ENCODE data around the gene ATOH8.

Gene ATOH8

GRCh38 chr2:85771486-85771885, 17.7 kb downstream of the ATOH8 start:
- TF ChIP-seq GATA3 (IDR thresholded peaks at IDR 0.05; ENCODE audit: low read depth, low read length) (no peak), GATA2 (IDR thresholded peaks at IDR 0.05; ENCODE audit: low read depth, low read length) (no peak)

GRCh38 chr2:85772019-85772745, 18.4 kb downstream of the ATOH8 start:
- peak; percentile 31; the same call in 1 of the 2 replicates for TF ChIP-seq GATA2 (IDR thresholded peaks at IDR 0.05; ENCODE audit: low read depth, low read length)
- TF ChIP-seq GATA3 (IDR thresholded peaks at IDR 0.05; ENCODE audit: low read depth, low read length) = no peak

GRCh38 chr2:85772841-85773491, 19.2 kb downstream of the ATOH8 start:
- TF ChIP-seq GATA3 (IDR thresholded peaks at IDR 0.05; ENCODE audit: low read depth, low read length) = no peak
- no peak for TF ChIP-seq GATA2 (IDR thresholded peaks at IDR 0.05; ENCODE audit: low read depth, low read length)

- TF ChIP-seq GATA3 (IDR thresholded peaks at IDR 0.05; ENCODE audit: low read depth, low read length) (no peak), GATA2 (IDR thresholded peaks at IDR 0.05; ENCODE audit: low read depth, low read length) (peak; percentile 73)
Measured at GRCh38 chr2:85773692-85774091, 19.9 kb downstream of the ATOH8 start.

GRCh38 chr2:85774126-85774978, 20.6 kb downstream of the ATOH8 start:
- TF ChIP-seq GATA2 (IDR thresholded peaks at IDR 0.05; ENCODE audit: low read depth, low read length) = no peak
- no peak for TF ChIP-seq GATA3 (IDR thresholded peaks at IDR 0.05; ENCODE audit: low read depth, low read length)

GRCh38 chr2:85775406-85776381, 21.9 kb downstream of the ATOH8 start:
- no peak for TF ChIP-seq GATA3 (IDR thresholded peaks at IDR 0.05; ENCODE audit: low read depth, low read length)
- TF ChIP-seq GATA2 (IDR thresholded peaks at IDR 0.05; ENCODE audit: low read depth, low read length) = no peak

GRCh38 chr2:85776672-85777071, 22.9 kb downstream of the ATOH8 start:
- TF ChIP-seq GATA3 (IDR thresholded peaks at IDR 0.05; ENCODE audit: low read depth, low read length) = no peak
- TF ChIP-seq GATA2 (IDR thresholded peaks at IDR 0.05; ENCODE audit: low read depth, low read length) = no peak

- TF ChIP-seq GATA3 (IDR thresholded peaks at IDR 0.05; ENCODE audit: low read depth, low read length) (no peak), GATA2 (IDR thresholded peaks at IDR 0.05; ENCODE audit: low read depth, low read length) (no peak)
Measured at GRCh38 chr2:85777441-85777861, 23.7 kb downstream of the ATOH8 start.

GRCh38 chr2:85778646-85779379, 25.0 kb downstream of the ATOH8 start:
- no peak for TF ChIP-seq GATA2 (IDR thresholded peaks at IDR 0.05; ENCODE audit: low read depth, low read length)
- TF ChIP-seq GATA3 (IDR thresholded peaks at IDR 0.05; ENCODE audit: low read depth, low read length) = no peak

GRCh38 chr2:85779641-85780315, 26.0 kb downstream of the ATOH8 start:
- TF ChIP-seq GATA3 (IDR thresholded peaks at IDR 0.05; ENCODE audit: low read depth, low read length) (no peak), GATA2 (IDR thresholded peaks at IDR 0.05; ENCODE audit: low read depth, low read length) (no peak)

- TF ChIP-seq GATA2 (IDR thresholded peaks at IDR 0.05; ENCODE audit: low read depth, low read length) = no peak
- TF ChIP-seq GATA3 (IDR thresholded peaks at IDR 0.05; ENCODE audit: low read depth, low read length) = no peak
Measured at GRCh38 chr2:85780316-85781012, 26.7 kb downstream of the ATOH8 start.

GRCh38 chr2:85781013-85781332, 27.2 kb downstream of the ATOH8 start:
- TF ChIP-seq GATA3 (IDR thresholded peaks at IDR 0.05; ENCODE audit: low read depth, low read length) (no peak), GATA2 (IDR thresholded peaks at IDR 0.05; ENCODE audit: low read depth, low read length) (no peak)

Data from SH-SY5Y (cell line).